ENCODE measurements around the gene FOXB1. TPM values are rescaled to one million over a fixed set of nuclear protein-coding genes. Genes with fewer than 3 reads are reported as not detected.
A peak's percentile ranks its signal among the peaks of the same experiment; 100 is the strongest.

FOXB1 gene
- total RNA-seq, 2 donors from 2014 or later: not detected

GRCh38 chr15:59997070-59997701 is 6.9 kb upstream of the FOXB1 start:
- DNase-seq (peak in 1 of 2 donors; percentile 48), ATAC-seq (peak; percentile 72)
- intact Hi-C loops (cut with DNase I, micrococcal nuclease): no loop called here

DNA sequence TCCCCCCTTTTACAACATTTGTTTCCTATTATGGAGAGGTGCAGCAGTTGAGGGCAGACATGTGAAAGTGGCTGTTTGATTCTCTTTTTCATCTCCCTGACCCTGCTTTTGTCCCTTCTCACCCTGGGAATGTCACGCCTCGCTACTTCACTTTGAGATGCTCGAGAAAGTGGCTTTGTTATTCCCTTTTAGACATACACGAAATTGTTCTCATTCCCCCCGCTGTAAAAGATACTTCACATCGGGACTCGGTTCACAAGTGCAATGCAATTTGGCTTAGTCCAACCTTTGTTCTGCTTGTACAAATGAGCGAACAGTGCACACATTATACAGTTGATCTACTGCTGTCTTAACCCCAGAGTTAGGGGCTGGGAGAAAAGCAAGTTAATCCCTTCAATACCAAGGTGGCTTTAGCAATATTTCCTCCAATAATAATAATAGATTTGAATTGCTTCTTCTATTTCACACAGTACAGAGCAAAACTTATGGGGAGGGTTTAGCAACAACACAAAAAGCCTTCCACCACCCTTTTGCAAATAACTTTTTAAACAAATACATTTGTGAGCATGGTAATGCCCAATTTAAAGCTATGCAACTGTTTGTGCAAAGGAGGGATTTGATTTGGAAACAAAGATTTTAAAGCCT is 5.7 kb upstream of the FOXB1 start:
- DNase-seq (no peak), ATAC-seq (no peak)
- intact Hi-C loops (cut with DNase I, micrococcal nuclease): no loop called here

DNA sequence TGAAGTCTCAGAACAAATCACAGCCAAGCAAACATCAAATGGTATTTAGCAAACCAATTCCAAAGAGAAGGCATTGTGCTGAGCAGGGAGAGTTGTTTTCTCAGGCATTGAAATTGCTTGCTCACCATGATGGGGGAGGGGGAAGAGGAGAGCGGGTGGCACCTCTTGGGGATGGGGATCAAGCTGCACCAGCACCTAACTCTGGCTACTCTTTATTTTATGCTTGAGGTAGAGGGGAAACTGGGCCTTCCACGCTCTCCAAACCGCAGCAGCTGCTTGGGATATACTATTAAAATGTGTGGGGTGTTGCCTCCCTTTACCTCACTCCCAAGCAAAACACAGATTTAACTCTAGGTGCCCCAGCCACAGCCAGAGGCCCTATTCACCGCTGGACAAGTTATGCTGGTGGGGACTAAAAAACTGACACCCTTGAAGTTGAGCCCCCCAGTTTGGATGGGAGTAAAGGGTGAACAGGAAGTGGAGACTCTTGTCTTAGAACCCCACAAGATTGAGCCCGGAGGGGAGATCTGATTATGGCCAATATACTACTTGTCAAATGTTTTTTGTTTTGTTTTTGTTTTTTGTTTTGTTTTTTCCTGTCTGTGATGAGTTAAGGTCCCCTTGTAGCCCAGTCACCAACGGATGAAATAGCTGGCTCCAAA is 5.0 kb upstream of the FOXB1 start:
- no peak for ATAC-seq
- no peak for DNase-seq
- intact Hi-C loops (cut with DNase I, micrococcal nuclease): no loop called here

DNA sequence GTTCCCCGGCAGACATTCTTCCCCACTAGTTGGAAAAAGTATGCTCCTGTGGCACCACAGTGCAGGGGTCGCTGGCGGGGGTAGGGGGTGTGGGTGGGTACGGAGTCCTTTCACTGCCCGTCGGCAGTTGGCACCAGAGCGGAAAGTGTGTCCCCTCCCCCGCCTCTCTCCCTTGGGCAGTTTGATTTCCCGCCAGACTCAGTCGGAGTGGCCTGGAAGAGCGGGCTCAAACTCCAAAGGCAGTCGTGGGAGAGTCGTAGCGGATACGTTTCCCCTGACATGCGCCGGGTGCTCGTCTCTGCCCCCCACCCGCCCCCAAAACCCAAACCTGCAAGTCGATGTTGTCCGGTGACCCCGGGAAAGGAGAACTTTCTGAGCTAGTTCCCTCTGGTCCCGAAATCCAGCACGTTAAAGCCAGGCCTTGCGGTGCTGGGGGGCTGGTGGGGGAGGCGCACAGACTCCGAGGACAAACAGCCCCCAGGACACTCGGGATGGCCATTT is 4.4 kb upstream of the FOXB1 start:
- DNase-seq: no peak
- no peak for ATAC-seq
- intact Hi-C loops (cut with DNase I, micrococcal nuclease): no loop called here

- no peak for DNase-seq
- ATAC-seq: no peak
- intact Hi-C loops (cut with DNase I, micrococcal nuclease): no loop called here
Observed at GRCh38 chr15:60000113-60000823, 3.8 kb upstream of the FOXB1 start.

GRCh38 chr15:60000824-60001609 is 3.1 kb upstream of the FOXB1 start:
- DNase-seq: no peak
- no peak for ATAC-seq
- intact Hi-C loops (cut with DNase I, micrococcal nuclease): no loop called here

GRCh38 chr15:60001610-60002527 is 2.2 kb upstream of the FOXB1 start:
- DNase-seq (no peak), ATAC-seq (no peak)
- intact Hi-C loops (cut with DNase I, micrococcal nuclease): no loop called here

DNA sequence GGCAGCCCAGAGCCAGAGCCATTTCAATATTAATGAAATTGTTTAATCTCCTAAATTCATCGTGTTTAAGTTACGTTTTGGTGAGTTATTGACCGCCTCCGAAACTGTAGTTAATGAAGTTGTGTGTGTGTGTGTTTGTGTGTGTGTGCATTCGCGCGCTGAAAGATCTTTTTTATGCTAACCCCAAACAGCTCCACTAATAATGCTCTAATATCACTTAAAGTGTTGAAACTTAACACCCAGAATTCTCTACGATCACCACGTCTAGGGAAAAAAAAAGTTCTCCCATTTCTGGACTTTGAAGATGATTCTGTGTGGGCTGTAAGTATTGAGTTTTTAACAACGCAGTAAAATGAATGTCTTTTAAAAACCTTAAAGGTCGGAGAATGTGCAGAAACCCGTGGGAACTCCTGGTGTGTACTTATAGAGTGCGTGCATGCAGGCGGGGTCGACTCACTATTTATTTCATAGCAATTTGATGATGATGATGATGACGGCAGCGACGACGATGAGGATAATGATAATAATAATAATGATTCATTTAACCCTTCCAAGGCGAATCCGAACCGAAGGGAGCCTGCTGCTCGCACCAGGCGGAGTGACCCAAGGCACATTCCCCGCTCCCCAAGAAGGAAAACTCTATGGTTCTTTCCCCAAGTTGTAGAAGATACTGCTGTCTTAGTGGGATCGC is 1.4 kb upstream of the FOXB1 start:
- DNase-seq: no peak
- intact Hi-C loops (cut with DNase I, micrococcal nuclease): no loop called here

GRCh38 chr15:60003243-60004008 is 685 bp upstream of the FOXB1 start:
- DNase-seq (no peak), ATAC-seq (no peak)
- intact Hi-C loops (cut with DNase I, micrococcal nuclease): no loop called here

More for the DNA sequence above, 1.4 kb upstream of the FOXB1 start:
- ATAC-seq: no peak

DNA sequence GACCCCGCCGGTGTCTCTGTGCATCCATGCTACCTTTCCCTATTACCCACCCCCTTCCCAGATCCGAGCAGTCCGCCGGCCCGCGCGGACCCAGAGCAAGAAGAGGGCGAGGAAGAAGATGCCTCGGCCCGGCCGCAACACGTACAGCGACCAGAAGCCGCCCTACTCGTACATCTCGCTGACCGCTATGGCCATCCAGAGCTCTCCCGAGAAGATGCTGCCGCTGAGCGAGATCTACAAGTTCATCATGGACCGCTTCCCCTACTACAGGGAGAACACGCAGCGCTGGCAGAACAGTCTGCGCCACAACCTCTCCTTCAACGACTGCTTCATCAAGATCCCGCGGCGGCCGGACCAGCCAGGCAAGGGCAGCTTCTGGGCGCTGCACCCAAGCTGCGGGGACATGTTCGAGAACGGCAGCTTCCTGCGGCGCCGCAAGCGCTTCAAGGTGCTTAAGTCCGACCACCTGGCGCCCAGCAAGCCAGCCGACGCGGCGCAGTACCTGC is 788 bp downstream of the FOXB1 start:
- DNase-seq (no peak), ATAC-seq (no peak)
- intact Hi-C loops (cut with DNase I, micrococcal nuclease): no loop called here

DNA sequence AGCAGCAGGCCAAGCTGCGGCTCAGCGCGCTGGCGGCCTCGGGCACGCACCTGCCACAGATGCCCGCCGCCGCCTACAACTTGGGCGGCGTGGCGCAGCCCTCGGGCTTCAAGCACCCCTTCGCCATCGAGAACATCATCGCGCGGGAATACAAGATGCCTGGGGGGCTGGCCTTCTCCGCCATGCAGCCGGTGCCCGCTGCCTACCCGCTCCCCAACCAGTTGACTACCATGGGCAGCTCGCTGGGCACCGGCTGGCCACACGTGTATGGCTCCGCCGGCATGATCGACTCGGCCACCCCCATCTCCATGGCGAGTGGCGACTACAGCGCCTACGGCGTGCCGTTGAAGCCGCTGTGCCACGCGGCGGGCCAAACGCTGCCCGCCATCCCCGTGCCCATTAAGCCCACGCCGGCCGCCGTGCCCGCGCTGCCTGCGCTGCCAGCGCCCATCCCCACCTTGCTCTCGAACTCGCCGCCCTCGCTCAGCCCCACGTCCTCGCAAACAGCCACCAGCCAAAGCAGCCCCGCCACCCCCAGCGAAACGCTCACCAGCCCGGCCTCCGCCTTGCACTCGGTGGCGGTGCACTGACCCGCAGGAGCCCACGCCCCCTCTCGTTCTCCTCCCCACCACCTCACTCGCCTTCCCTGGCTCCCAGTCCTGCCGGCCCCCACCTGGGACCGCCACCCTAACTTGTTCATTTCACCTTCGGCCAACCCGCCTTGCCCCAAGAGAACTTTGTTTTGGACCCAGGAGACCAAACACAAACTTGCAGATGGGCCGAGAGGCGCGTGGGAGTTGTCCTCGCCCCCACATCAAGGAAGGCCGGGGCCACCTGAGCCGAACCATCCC is 1.5 kb downstream of the FOXB1 start:
- intact Hi-C loops (cut with DNase I, micrococcal nuclease): no loop called here
- DNase-seq: no peak
- ATAC-seq: peak; percentile 12

DNA sequence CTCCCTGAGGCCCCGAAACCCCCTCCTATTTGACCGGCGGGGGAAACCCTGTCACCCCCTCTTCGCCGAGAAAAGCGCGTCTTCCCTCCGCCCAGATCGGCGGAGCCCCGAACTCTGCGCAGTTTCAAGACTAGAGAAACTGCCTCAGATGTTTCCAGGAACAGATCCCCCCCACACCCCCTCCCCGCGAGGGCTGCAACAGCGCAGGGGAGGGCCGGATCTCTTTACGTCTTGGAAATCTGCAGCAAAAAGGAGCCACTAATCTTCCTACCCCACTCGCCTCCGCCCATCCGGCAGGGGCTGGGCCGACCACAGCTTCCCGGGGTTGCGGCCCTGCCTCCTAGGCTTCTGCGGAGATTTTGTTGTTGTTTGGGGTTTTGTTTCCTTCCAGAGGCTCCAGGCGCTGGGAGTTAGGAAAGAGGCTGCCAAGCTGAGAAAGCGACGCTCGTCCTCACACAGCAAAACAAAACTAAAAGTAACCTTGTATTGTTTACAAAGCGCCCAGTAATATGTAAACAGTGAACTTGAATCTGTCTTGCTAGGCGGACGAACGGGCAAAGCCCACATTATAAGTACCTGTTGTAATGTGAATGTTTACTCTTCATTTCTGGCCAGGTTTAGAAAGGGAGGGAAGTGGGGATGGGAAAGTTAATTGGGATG is 2.2 kb downstream of the FOXB1 start:
- intact Hi-C loops (cut with DNase I, micrococcal nuclease): no loop called here
- ATAC-seq (peak; percentile 75), DNase-seq (peak in 1 of 2 donors; percentile 44)

DNA sequence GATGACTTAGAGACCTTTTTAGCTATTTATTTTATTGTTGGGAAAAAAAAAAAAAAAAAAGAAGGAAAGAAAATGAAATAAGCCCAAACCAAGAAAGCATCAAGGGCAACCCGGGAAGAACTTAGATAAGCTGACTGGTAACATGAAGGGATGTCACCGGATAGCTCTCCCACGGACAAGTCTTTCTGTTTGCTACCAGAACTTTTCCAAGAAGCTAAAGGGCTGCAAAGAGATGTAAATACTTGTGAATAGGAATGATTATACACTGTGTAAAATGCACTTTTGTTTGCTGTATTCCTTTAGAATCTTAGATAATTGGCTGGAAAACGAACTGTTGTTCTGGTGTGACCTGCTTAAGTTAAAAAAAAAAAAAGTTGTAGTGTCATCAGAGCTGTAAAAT is 2.8 kb downstream of the FOXB1 start:
- intact Hi-C loops (cut with DNase I, micrococcal nuclease): no loop called here
- DNase-seq: no peak
- no peak for ATAC-seq

- DNase-seq: no peak
- intact Hi-C loops (cut with DNase I, micrococcal nuclease): no loop called here
Observed at GRCh38 chr15:60009124-60009960, 5.2 kb downstream of the FOXB1 start.

More at GRCh38 chr15:60009124-60009960, 5.2 kb downstream of the FOXB1 start:
- peak; percentile 76 for ATAC-seq
